Tibial nerve (tissue), 4 donors: ENCODE measurements around the gene CCP110. TPM values are rescaled to one million over a fixed set of nuclear protein-coding genes. Genes with fewer than 3 reads are reported as not detected.

Experiments
- DNase-seq, 2 donors: peaks; one replicate each; pipeline ENCODE4 v3.0.0-alpha.2; 2019; ENCODE audit warnings: low spot score in 2 of 2
- H3K27ac ChIP-seq, 4 donors: fragments of 200-600 bp; sonication (generic) in 3 of 4; one replicate each; pipeline ENCODE4 v1.5.1; 2017 to 2019; ENCODE audit warnings: mild to moderate bottlenecking in 1 of 4
- H3K27me3 ChIP-seq, 2 donors: fragments of 200-600 bp; sonication (generic) in 1 of 2; one replicate each; pipeline versions ENCODE4 v1.5.1 to v1.6.0; 2017 to 2019
- H3K36me3 ChIP-seq, 3 donors: fragments of 200-600 bp; sonication (generic); one replicate each; pipeline ENCODE4 v1.5.1; 2018 to 2019
- H3K4me1 ChIP-seq, 4 donors: fragments of 200-600 bp; sonication (generic) in 3 of 4; one replicate each; pipeline ENCODE4 v1.5.1; 2017 to 2019
- H3K4me3 ChIP-seq, 4 donors: fragments of 200-600 bp; sonication (generic) in 3 of 4; one replicate each; pipeline ENCODE4 v1.5.1; 2017 to 2019; ENCODE audit warnings: mild to moderate bottlenecking in 1 of 4, moderate library complexity in 1 of 4
- H3K9me3 ChIP-seq, 4 donors: fragments of 200-600 bp; sonication (generic) in 3 of 4; one replicate each; pipeline ENCODE4 v1.5.1; 2017 to 2019
- EP300 ChIP-seq, 2 donors: sonication (generic); formaldehyde crosslinking; IDR thresholded peaks; one replicate each; pipeline ENCODE4 v1.6.1; 2017; ENCODE audit warnings: antibody characterized with exemption in 2 of 2, mild to moderate bottlenecking in 1 of 2
- POLR2A ChIP-seq, 2 donors: fragments of 450-650 bp; IDR thresholded peaks; one replicate each; pipeline ENCODE4 v1.6.1; 2017; ENCODE audit warnings: antibody characterized with exemption in 2 of 2, mild to moderate bottlenecking in 2 of 2, moderate library complexity in 2 of 2
- WGBS, 2 donors: methylation state at CpG; one replicate each; pipeline ENCODE4 v1.1.5; 2018; 5-methylcytosine and 5-hydroxymethylcytosine counted together
- total RNA-seq, 4 donors: library from RNA; depleted of rRNA; stranded (reverse); fragments of >200 nt; gene quantifications; one replicate each; pipeline ENCODE4 v1.1.0, GENCODE V29; 2016
- TF ChIP-seq, protein P1 (sequence below), 5 experiments: fragments of 200-600 bp in 3 of 5; fragments of 450-650 bp in 2 of 5; sonication (generic) in 3 of 5; IDR thresholded peaks; one replicate each; pipeline ENCODE4 v1.5.1; 2016 to 2019; ENCODE audit warnings: antibody characterized with exemption in 5 of 5, mild to moderate bottlenecking in 3 of 5, moderate library complexity in 2 of 5

CCP110 gene
- total RNA-seq, 4 donors from 2014 or later, result 24.9 to 33.9 (median 27.2) TPM

DNA sequence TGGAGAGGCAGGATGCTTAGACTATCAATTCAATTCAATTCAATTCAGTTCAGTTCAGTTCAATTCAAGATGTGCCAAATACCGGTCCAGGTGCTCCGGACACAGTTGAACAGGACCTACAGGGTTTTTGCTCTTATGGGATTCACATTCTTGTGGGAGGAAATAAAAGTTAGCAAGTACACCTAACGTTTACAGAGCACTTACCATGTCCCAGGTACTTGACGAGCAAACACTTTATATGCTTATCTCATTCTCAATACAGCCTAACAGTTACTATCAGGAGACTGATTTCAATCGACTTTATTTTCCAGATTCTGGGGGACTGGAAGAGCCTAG, 1.4 kb upstream of the CCP110 start:
- DNase-seq, result no peak
- no peaks in the 10 kb centered on the region for H3K36me3 ChIP-seq
- no peaks in the 10 kb centered on the region for H3K9me3 ChIP-seq
- 47 to 51% methylated on average over 5 of the region's 5 CpGs for WGBS, 2 donors
- peak overlapping the region in 2 of 4 donors; percentile 88 to 95 for H3K4me3 ChIP-seq
- TF ChIP-seq EP300 (IDR thresholded peaks at IDR 0.05) (no peak), POLR2A (IDR thresholded peaks at IDR 0.05) (no peak)
- TF ChIP-seq, protein P1, sequence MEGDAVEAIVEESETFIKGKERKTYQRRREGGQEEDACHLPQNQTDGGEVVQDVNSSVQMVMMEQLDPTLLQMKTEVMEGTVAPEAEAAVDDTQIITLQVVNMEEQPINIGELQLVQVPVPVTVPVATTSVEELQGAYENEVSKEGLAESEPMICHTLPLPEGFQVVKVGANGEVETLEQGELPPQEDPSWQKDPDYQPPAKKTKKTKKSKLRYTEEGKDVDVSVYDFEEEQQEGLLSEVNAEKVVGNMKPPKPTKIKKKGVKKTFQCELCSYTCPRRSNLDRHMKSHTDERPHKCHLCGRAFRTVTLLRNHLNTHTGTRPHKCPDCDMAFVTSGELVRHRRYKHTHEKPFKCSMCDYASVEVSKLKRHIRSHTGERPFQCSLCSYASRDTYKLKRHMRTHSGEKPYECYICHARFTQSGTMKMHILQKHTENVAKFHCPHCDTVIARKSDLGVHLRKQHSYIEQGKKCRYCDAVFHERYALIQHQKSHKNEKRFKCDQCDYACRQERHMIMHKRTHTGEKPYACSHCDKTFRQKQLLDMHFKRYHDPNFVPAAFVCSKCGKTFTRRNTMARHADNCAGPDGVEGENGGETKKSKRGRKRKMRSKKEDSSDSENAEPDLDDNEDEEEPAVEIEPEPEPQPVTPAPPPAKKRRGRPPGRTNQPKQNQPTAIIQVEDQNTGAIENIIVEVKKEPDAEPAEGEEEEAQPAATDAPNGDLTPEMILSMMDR (IDR thresholded peaks at IDR 0.05), result no peak
- H3K27me3 ChIP-seq, result no peaks in the 10 kb centered on the region
- peaks cover 0 to 69% (median 23%) of the 10 kb centered on the region in 4 donors for H3K4me1 ChIP-seq
- H3K27ac ChIP-seq, result peak overlapping the region; percentile 55 to 96 (median 94)

DNA sequence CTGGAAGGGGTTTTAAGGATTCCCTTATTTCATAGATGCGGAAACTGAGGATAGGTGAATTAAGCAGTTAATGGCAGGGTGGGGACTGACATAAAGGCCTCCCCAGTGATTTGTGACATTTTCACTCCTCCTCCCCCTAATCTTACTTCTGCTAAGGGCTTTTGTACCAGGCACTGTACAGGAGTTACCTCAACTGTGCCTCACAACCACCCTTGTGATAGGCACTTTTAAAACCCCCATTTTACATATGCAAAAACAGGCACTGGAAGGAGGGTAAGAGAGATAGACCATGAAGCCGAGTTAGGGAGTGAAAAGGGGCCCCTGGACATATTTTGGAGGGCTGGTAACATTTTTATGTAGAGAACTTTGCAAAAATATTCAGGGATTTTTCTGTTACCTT, 982 bp upstream of the CCP110 start:
- Histone ChIP-seq H3K9me3 (no peaks in the 10 kb centered on the region), H3K4me3 (no peak overlapping the region), H3K27me3 (no peaks in the 10 kb centered on the region), H3K4me1 (peaks cover 0 to 65% (median 23%) of the 10 kb centered on the region in 4 donors), H3K27ac (peak overlapping the region in 2 of 4 donors; percentile 95 to 96), H3K36me3 (no peaks in the 10 kb centered on the region)
- no peak for DNase-seq
- 89 to 92% methylated on average over 2 of the region's 2 CpGs for WGBS, 2 donors
- TF ChIP-seq EP300 (IDR thresholded peaks at IDR 0.05), result no peak
- TF ChIP-seq POLR2A (IDR thresholded peaks at IDR 0.05), result no peak
- TF ChIP-seq, protein P1 (IDR thresholded peaks at IDR 0.05), result no peak

DNA sequence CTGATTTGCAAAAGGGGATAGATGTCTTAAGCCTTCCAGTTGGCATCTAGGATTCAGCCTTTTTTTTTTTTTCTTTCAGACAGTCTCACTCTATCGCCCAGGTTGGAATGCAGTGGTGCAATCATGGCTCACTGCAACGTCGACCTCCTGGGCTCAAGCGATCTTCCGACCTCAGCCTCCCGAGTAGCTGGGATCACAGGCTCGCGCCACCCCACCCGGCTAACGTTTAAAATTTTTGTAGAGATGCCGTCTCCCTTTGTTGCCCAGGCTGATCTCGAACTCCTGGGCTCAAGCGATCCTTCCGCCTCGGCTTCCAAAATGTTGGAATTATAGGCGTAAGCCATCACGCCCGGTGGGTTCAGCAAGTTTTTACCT, 571 bp upstream of the CCP110 start:
- Histone ChIP-seq H3K27me3 (no peaks in the 10 kb centered on the region), H3K4me1 (peaks cover 0 to 61% (median 23%) of the 10 kb centered on the region in 4 donors), H3K9me3 (no peaks in the 10 kb centered on the region), H3K4me3 (peak overlapping the region in 1 of 4 donors; percentile 79), H3K27ac (peak overlapping the region in 1 of 4 donors; percentile 96), H3K36me3 (peaks cover 0 to 3% (median 0%) of the 10 kb centered on the region in 3 donors)
- DNase-seq, result no peak
- TF ChIP-seq, protein P1 (IDR thresholded peaks at IDR 0.05), result no peak
- TF ChIP-seq POLR2A (IDR thresholded peaks at IDR 0.05), result no peak
- no peak for TF ChIP-seq EP300 (IDR thresholded peaks at IDR 0.05)
- 77% methylated on average over 18 of the region's 18 CpGs for WGBS, 2 donors

DNA sequence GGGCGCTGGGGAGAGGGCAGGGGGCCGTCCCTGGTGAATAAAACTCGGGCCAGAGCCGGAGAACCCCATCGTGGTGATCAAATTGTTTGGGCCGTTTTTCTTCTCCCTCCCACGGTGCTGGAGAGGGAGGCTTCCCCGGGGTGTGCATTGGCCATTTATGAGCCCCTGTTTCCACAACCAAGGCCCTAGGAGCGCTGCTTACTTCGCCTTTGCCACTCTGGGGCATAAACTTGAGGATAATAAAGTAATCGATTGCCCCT, 544 bp downstream of the CCP110 start:
- DNase-seq, result no peak
- Histone ChIP-seq H3K36me3 (peaks cover 0 to 12% (median 0%) of the 10 kb centered on the region in 3 donors), H3K4me3 (peak overlapping the region; percentile 73 to 92 (median 83)), H3K4me1 (peaks cover 0 to 51% (median 23%) of the 10 kb centered on the region in 4 donors), H3K27ac (peak overlapping the region; percentile 55 to 91 (median 73)), H3K9me3 (no peaks in the 10 kb centered on the region), H3K27me3 (no peaks in the 10 kb centered on the region)
- no peak for TF ChIP-seq EP300 (IDR thresholded peaks at IDR 0.05)
- WGBS, 2 donors, result 0 to 3% methylated on average over 10 to 11 of the region's 11 CpGs

DNA sequence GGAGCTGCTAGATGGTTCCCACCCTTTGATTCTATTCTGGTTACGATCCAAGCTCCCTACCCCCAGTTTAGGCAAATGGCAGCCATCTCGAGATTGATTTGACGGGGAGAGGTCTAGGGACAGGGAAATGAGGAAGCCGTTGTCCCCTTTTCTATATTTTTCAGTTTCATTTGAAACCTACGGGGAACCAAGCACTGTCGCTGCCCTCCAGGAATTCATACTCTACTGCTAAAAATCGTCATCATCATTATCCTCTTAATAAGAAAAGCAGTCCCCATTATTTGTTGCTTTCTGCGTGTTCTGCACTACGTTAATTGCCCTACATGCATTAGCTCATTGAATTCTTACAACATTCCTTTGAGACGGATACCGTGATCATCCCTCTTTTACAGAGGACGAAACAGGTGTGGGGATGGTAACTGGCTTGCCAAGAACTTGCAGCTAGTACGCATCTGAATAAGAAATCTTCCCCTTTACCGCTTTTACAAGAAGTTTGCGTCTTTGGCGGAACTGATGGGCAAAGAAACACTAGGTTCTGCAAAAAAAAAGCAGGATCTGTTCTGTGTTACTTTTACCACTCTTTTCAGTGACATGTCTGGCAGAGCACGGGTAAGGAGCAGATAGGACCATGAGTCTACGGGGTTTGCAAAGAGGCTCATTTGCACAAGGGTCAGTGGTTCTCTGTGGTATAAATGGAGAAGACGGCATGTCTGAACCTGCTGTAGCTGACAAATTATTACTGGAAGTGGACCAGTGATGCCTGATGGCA, 1.1 kb downstream of the CCP110 start:
- Histone ChIP-seq H3K27ac (peak overlapping the region; percentile 55 to 91 (median 73)), H3K4me1 (peaks cover 0 to 46% (median 22%) of the 10 kb centered on the region in 4 donors), H3K9me3 (no peaks in the 10 kb centered on the region), H3K27me3 (no peaks in the 10 kb centered on the region), H3K36me3 (peaks cover 0 to 17% (median 0%) of the 10 kb centered on the region in 3 donors), H3K4me3 (peak overlapping the region; percentile 73 to 92 (median 83))
- TF ChIP-seq POLR2A (IDR thresholded peaks at IDR 0.05) (no peak), EP300 (IDR thresholded peaks at IDR 0.05) (no peak)
- TF ChIP-seq, protein P1 (IDR thresholded peaks at IDR 0.05), result no peak
- 14% methylated on average over 19 of the region's 19 CpGs for WGBS, 2 donors
- DNase-seq, result no peak
